Measurements from ENCODE around the gene ZSCAN10. TPM values are rescaled to one million over a fixed set of nuclear protein-coding genes. Genes with fewer than 3 reads are reported as not detected.

The ZSCAN10 gene
- total and polyA plus RNA-seq, 2 donors (not counting 3 experiments of a cell fraction or from before 2014, with no cell fraction given) = not detected

GRCh38 chr16:3038896-3039295, 60.2 kb downstream of the ZSCAN10 start:
- Histone ChIP-seq H4K20me1 (replicated peaks; ENCODE audit: control insufficient read depth, extremely low read depth, insufficient read depth, low read length) (no peaks in the 10 kb centered on the region), H3K9ac (replicated peaks; ENCODE audit: extremely low read depth, insufficient read depth, low read length) (no peak overlapping the region), H3K4me1 (ENCODE audit: control insufficient read depth, extremely low read depth, insufficient read depth, low read length) (no peaks in the 10 kb centered on the region), H3K4me3 (replicated peaks in 1 of 3; ENCODE audit: insufficient read depth in 1 of 3, low read depth in 1 of 3, low read length in 3 of 3) (no peak overlapping the region), H3K4me2 (ENCODE audit: insufficient read depth, low read length) (no peak overlapping the region), H3K27ac (ENCODE audit: insufficient read depth, low read depth, low read length) (no peak overlapping the region), H2AFZ (ENCODE audit: low read depth, low read length) (no peak overlapping the region), H3K36me3 (ENCODE audit: control insufficient read depth in 2 of 2, extremely low read depth in 1 of 2, insufficient read depth in 2 of 2, low read length in 2 of 2) (no peaks in the 10 kb centered on the region), H3K27me3 (ENCODE audit: control insufficient read depth in 2 of 2, insufficient read depth in 2 of 2, low read length in 2 of 2) (peaks cover 37 to 42% of the 10 kb centered on the region in 2 experiments), H3K9me3 (replicated peaks; ENCODE audit: control insufficient read depth, insufficient read depth, low read length) (no peaks in the 10 kb centered on the region), H3K79me2 (ENCODE audit: control insufficient read depth, insufficient read depth, low read length) (no peaks in the 10 kb centered on the region), H3K9me1 (replicated peaks; ENCODE audit: control insufficient read depth, extremely low read depth, insufficient read depth, low read length) (no peaks in the 10 kb centered on the region)
- no peak for DNase-seq (ENCODE audit: low read depth, low spot score)
- dilution Hi-C loops (cut with MboI; ENCODE audit: extremely low pct_ligation_motif_present, low sequenced_read_pairs) = no loop called here
- intact Hi-C loops (cut with micrococcal nuclease) = no loop called here
- FAIRE-seq = no peak
- TF ChIP-seq JUN (IDR thresholded peaks at IDR 0.05; ENCODE audit: borderline replicate concordance, insufficient read depth, insufficient read length, low read depth) (no peak), POLR2AphosphoS5 (IDR thresholded peaks at IDR 0.05; ENCODE audit: insufficient read depth, low read depth, low read length) (no peak), POLR2A (IDR thresholded peaks at IDR 0.05; ENCODE audit: low read depth, low read length) (no peak), MYC (IDR thresholded peaks at IDR 0.05; ENCODE audit: low read depth, low read length) (no peak), GATA2 (IDR thresholded peaks at IDR 0.05; ENCODE audit: insufficient read depth, insufficient read length, low read depth, low read length) (no peak), FOS (IDR thresholded peaks at IDR 0.05; ENCODE audit: borderline replicate concordance, insufficient read depth, low read length) (no peak), CTCF (IDR thresholded peaks at IDR 0.05; ENCODE audit: extremely low read depth in 1 of 2, insufficient read depth in 1 of 2, low read depth in 1 of 2, low read length in 2 of 2) (no peak), EZH2 (IDR thresholded peaks at IDR 0.05; ENCODE audit: borderline replicate concordance, low read depth, low read length, severe bottlenecking) (no peak)
- TF ChIP-seq, protein P1, sequence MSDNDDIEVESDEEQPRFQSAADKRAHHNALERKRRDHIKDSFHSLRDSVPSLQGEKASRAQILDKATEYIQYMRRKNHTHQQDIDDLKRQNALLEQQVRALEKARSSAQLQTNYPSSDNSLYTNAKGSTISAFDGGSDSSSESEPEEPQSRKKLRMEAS (IDR thresholded peaks at IDR 0.05; ENCODE audit: insufficient read depth, insufficient read length) = no peak
- POLR2A ChIA-PET = no interaction called here
- CTCF ChIA-PET = interaction anchor here (1.4 to 14.7 kb wide), 2 partner anchors 8 to 20 kb away, joined by 4 to 200 read pairs; no protein-coding TSS in a partner anchor
- BruUV-seq (replicated peaks) = no TSS peak

Small RNA genes within 50 kb of the gene (small RNA-seq; reads per million reads assigned to genes)
- gene RNU1-22P (ENCODE audit: insufficient read depth, insufficient read length, low read depth, low replicate concordance) = not detected

Other genes starting within 250 kb of the ZSCAN10 start
- gene PRSS22, start 241.1 kb downstream of the ZSCAN10 start, total RNA-seq = not detected in 2 replicates
- not detected in 2 replicates for gene PRSS22, start 241.1 kb downstream of the ZSCAN10 start, polyA plus RNA-seq
- 18.3 and 24.1 TPM in 2 replicates for gene FLYWCH2, start 216.1 kb downstream of the ZSCAN10 start, total RNA-seq
- 34.6 and 45.1 TPM in 2 replicates for gene FLYWCH2, start 216.1 kb downstream of the ZSCAN10 start, polyA plus RNA-seq
- gene FLYWCH1, start 187.4 kb downstream of the ZSCAN10 start, total RNA-seq = 51.2 and 51.7 TPM in 2 replicates
- 32.0 and 37.3 TPM in 2 replicates for gene FLYWCH1, start 187.4 kb downstream of the ZSCAN10 start, polyA plus RNA-seq
- gene KREMEN2, start 135.0 kb downstream of the ZSCAN10 start, total RNA-seq = not detected in 2 replicates
- gene KREMEN2, start 135.0 kb downstream of the ZSCAN10 start, polyA plus RNA-seq = not detected in 2 replicates
- gene PAQR4, start 129.9 kb downstream of the ZSCAN10 start, total RNA-seq = 25.4 and 31.2 TPM in 2 replicates
- 23.8 and 25.7 TPM in 2 replicates for gene PAQR4, start 129.9 kb downstream of the ZSCAN10 start, polyA plus RNA-seq
- gene PKMYT1, start 118.8 kb downstream of the ZSCAN10 start, total RNA-seq = 36.1 and 48.5 TPM in 2 replicates
- 26.1 and 46.1 TPM in 2 replicates for gene PKMYT1, start 118.8 kb downstream of the ZSCAN10 start, polyA plus RNA-seq
- gene CLDN9, start 86.4 kb downstream of the ZSCAN10 start, total RNA-seq = not detected in 2 replicates
- 0.06 TPM in 1 of 2 replicates, not detected in the other for gene CLDN9, start 86.4 kb downstream of the ZSCAN10 start, polyA plus RNA-seq
- gene CLDN6, start 81.1 kb downstream of the ZSCAN10 start, total RNA-seq = not detected in 2 replicates
- 0.28 and 0.80 TPM in 2 replicates for gene CLDN6, start 81.1 kb downstream of the ZSCAN10 start, polyA plus RNA-seq
- 162 and 169 TPM in 2 replicates for gene TNFRSF12A, start 78.9 kb downstream of the ZSCAN10 start, total RNA-seq
- 187 and 248 TPM in 2 replicates for gene TNFRSF12A, start 78.9 kb downstream of the ZSCAN10 start, polyA plus RNA-seq
- 25.8 and 28.7 TPM in 2 replicates for gene HCFC1R1, start 75.4 kb downstream of the ZSCAN10 start, total RNA-seq
- 49.3 and 64.5 TPM in 2 replicates for gene HCFC1R1, start 75.4 kb downstream of the ZSCAN10 start, polyA plus RNA-seq
- 23.9 and 24.1 TPM in 2 replicates for gene THOC6, start 75.3 kb downstream of the ZSCAN10 start, total RNA-seq
- 36.9 and 39.3 TPM in 2 replicates for gene THOC6, start 75.3 kb downstream of the ZSCAN10 start, polyA plus RNA-seq
- not detected in 2 replicates for gene BICDL2, start 62.4 kb downstream of the ZSCAN10 start, total RNA-seq
- not detected in 2 replicates for gene BICDL2, start 62.4 kb downstream of the ZSCAN10 start, polyA plus RNA-seq
- gene MMP25, start 52.7 kb downstream of the ZSCAN10 start, total RNA-seq = 0.21 and 0.35 TPM in 2 replicates
- gene MMP25, start 52.7 kb downstream of the ZSCAN10 start, polyA plus RNA-seq = 0.08 and 0.13 TPM in 2 replicates
- 55.7 and 127 TPM in 2 replicates for gene IL32, start 33.7 kb downstream of the ZSCAN10 start, total RNA-seq
- gene IL32, start 33.7 kb downstream of the ZSCAN10 start, polyA plus RNA-seq = 336 and 493 TPM in 2 replicates
- gene ZNF205, start 13.3 kb upstream of the ZSCAN10 start, total RNA-seq = 15.5 and 18.5 TPM in 2 replicates
- 19.0 and 30.1 TPM in 2 replicates for gene ZNF205, start 13.3 kb upstream of the ZSCAN10 start, polyA plus RNA-seq
- 8.0 and 9.8 TPM in 2 replicates for gene ZNF213, start 35.7 kb upstream of the ZSCAN10 start, total RNA-seq
- 1.8 and 2.0 TPM in 2 replicates for gene ZNF213, start 35.7 kb upstream of the ZSCAN10 start, polyA plus RNA-seq
- gene OR1F1, start 88.9 kb upstream of the ZSCAN10 start, total RNA-seq = not detected in 2 replicates
- gene OR1F1, start 88.9 kb upstream of the ZSCAN10 start, polyA plus RNA-seq = 0.17 and 0.25 TPM in 2 replicates
- 9.1 and 10.0 TPM in 2 replicates for gene ZNF200, start 135.9 kb upstream of the ZSCAN10 start, total RNA-seq
- gene ZNF200, start 135.9 kb upstream of the ZSCAN10 start, polyA plus RNA-seq = 2.8 and 3.4 TPM in 2 replicates
- not detected in 2 replicates for gene MEFV, start 157.3 kb upstream of the ZSCAN10 start, total RNA-seq
- gene MEFV, start 157.3 kb upstream of the ZSCAN10 start, polyA plus RNA-seq = not detected in 2 replicates
- gene ZNF263, start 184.2 kb upstream of the ZSCAN10 start, total RNA-seq = 20.8 and 22.7 TPM in 2 replicates
- 10.9 TPM in 2 replicates for gene ZNF263, start 184.2 kb upstream of the ZSCAN10 start, polyA plus RNA-seq
- 3.3 and 3.5 TPM in 2 replicates for gene TIGD7, start 206.1 kb upstream of the ZSCAN10 start, total RNA-seq
- 1.1 TPM in 2 replicates for gene TIGD7, start 206.1 kb upstream of the ZSCAN10 start, polyA plus RNA-seq
- gene ZNF75A, start 206.2 kb upstream of the ZSCAN10 start, total RNA-seq = 28.0 and 28.4 TPM in 2 replicates
- 6.4 and 8.3 TPM in 2 replicates for gene ZNF75A, start 206.2 kb upstream of the ZSCAN10 start, polyA plus RNA-seq